Panc1 (cell line): ENCODE measurements around the gene TRAF2.

ENCODE experiments used
- CTCF ChIP-seq: fragments of 450-650 bp; IDR thresholded peaks from 2 replicates; pipeline ENCODE4 v1.5.1; 2017; ENCODE audit warnings: mild to moderate bottlenecking
- POLR2AphosphoS5 ChIP-seq: IDR thresholded peaks from 2 replicates; pipeline ENCODE4 v1.6.1; 2012; ENCODE audit warnings: mild to moderate bottlenecking, low read depth, low read length, moderate library complexity
- SIN3A ChIP-seq: IDR thresholded peaks from 2 replicates; pipeline ENCODE4 v1.6.1; 2012; ENCODE audit warnings: low read depth, mild to moderate bottlenecking, low read length, moderate library complexity, borderline replicate concordance; ENCODE audit not compliant: insufficient read depth

GRCh38 chr9:136860529-136860928 lies 25.8 kb upstream of the TRAF2 start:
- TF ChIP-seq CTCF (no peak), SIN3A (no peak), POLR2AphosphoS5 (no peak)
